ENCODE measurements around the gene SMAD4. TPM values are rescaled to one million over a fixed set of nuclear protein-coding genes. Genes with fewer than 3 reads are reported as not detected.

SMAD4 gene
- total and polyA plus RNA-seq, 2 experiments from 2014 or later: 64.4 to 116 TPM

GRCh38 chr18:51006948-51007789 lies 22.8 kb upstream of the SMAD4 start:
- Histone ChIP-seq H3K36me3 (replicated peaks; ENCODE audit: insufficient read depth, low read depth) (no peaks in the 10 kb centered on the region), H3K4me1 (ENCODE audit: insufficient read depth) (peaks cover 14% of the 10 kb centered on the region), H3K4me2 (peak overlapping the region; percentile 50), H3K27ac (peak overlapping the region; percentile 57), H3K27me3 (no peaks in the 10 kb centered on the region), H3K4me3 (no peak overlapping the region), H2AFZ (no peak overlapping the region), H3K9me2 (replicated peaks; ENCODE audit: insufficient read depth) (no peaks in the 10 kb centered on the region), H3K9me3 (ENCODE audit: low read depth) (no peaks in the 10 kb centered on the region), H3K79me2 (no peaks in the 10 kb centered on the region), H4K20me1 (ENCODE audit: insufficient read depth, poor library complexity, severe bottlenecking) (no peaks in the 10 kb centered on the region)
- TF ChIP-seq CTCF (IDR thresholded peaks at IDR 0.05; ENCODE audit: poor library complexity) (no peak), EZH2phosphoT487 (IDR thresholded peaks at IDR 0.05; ENCODE audit: low read depth, severe bottlenecking, unreplicated experiment) (no peak), EZH2 (IDR thresholded peaks at IDR 0.05; ENCODE audit: borderline replicate concordance) (no peak)
- DNase-seq (ENCODE audit: low spot score): no peak
- WGBS (ENCODE audit: low lambda C conversion rate, missing lambda C conversion rate): 23% methylated on average over 11 of the region's 13 CpGs

DNA sequence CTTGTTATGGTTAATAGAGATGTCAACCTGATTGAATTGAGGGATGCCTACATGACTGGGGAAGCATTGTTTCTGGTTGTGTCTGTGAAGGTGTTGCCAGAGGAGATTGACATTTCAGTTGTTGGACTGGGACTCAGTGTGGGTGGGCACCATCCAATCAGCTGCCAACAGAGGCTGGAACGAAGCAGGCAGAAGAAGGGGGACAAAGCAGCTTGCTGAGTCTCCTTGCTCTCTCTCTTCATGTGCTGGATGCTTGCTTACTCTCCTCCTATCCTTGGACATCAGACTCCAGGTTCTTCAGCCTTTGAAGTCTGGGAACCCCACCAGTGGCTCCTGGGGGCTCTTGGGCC lies 22.2 kb upstream of the SMAD4 start:
- TF ChIP-seq EZH2 (IDR thresholded peaks at IDR 0.05; ENCODE audit: borderline replicate concordance): no peak
- TF ChIP-seq EZH2phosphoT487 (IDR thresholded peaks at IDR 0.05; ENCODE audit: low read depth, severe bottlenecking, unreplicated experiment): no peak
- no peak for TF ChIP-seq CTCF (IDR thresholded peaks at IDR 0.05; ENCODE audit: poor library complexity)
- no peaks in the 10 kb centered on the region for H3K79me2 ChIP-seq
- H3K9me2 ChIP-seq (replicated peaks; ENCODE audit: insufficient read depth): no peaks in the 10 kb centered on the region
- no peak for DNase-seq (ENCODE audit: low spot score)
- no peak overlapping the region for H3K27ac ChIP-seq
- no peaks in the 10 kb centered on the region for H3K27me3 ChIP-seq
- no peak overlapping the region for H3K4me3 ChIP-seq
- no peaks in the 10 kb centered on the region for H3K9me3 ChIP-seq (ENCODE audit: low read depth)
- peak overlapping the region; percentile 50 for H3K4me2 ChIP-seq
- no peaks in the 10 kb centered on the region for H4K20me1 ChIP-seq (ENCODE audit: insufficient read depth, poor library complexity, severe bottlenecking)
- H3K4me1 ChIP-seq (ENCODE audit: insufficient read depth): peaks cover 14% of the 10 kb centered on the region
- whole genome bisulfite sequencing (ENCODE audit: low lambda C conversion rate, missing lambda C conversion rate): 69% methylated on average over 1 of the region's 1 CpG
- H2AFZ ChIP-seq: no peak overlapping the region
- no peaks in the 10 kb centered on the region for H3K36me3 ChIP-seq (replicated peaks; ENCODE audit: insufficient read depth, low read depth)

GRCh38 chr18:51009072-51009471 lies 20.9 kb upstream of the SMAD4 start:
- Histone ChIP-seq H3K27ac (no peak overlapping the region), H4K20me1 (ENCODE audit: insufficient read depth, poor library complexity, severe bottlenecking) (no peaks in the 10 kb centered on the region), H3K27me3 (no peaks in the 10 kb centered on the region), H2AFZ (no peak overlapping the region), H3K9me2 (replicated peaks; ENCODE audit: insufficient read depth) (no peaks in the 10 kb centered on the region), H3K9me3 (ENCODE audit: low read depth) (no peaks in the 10 kb centered on the region), H3K36me3 (replicated peaks; ENCODE audit: insufficient read depth, low read depth) (no peaks in the 10 kb centered on the region), H3K4me3 (no peak overlapping the region), H3K79me2 (no peaks in the 10 kb centered on the region), H3K4me1 (ENCODE audit: insufficient read depth) (peaks cover 14% of the 10 kb centered on the region), H3K4me2 (no peak overlapping the region)
- TF ChIP-seq EZH2phosphoT487 (IDR thresholded peaks at IDR 0.05; ENCODE audit: low read depth, severe bottlenecking, unreplicated experiment): no peak
- TF ChIP-seq CTCF (IDR thresholded peaks at IDR 0.05; ENCODE audit: poor library complexity): no peak
- no peak for TF ChIP-seq EZH2 (IDR thresholded peaks at IDR 0.05; ENCODE audit: borderline replicate concordance)
- DNase-seq (ENCODE audit: low spot score): no peak

Measured in hepatocyte (in vitro differentiated cells).